Mesenchymal stem cell (in vitro differentiated cells and primary cell): ENCODE results near the gene C12orf43.

Source experiments
- DNase-seq: peaks from one replicate; pipeline ENCODE4 v3.0.0-alpha.2; 2013
- H2AFZ ChIP-seq: one replicate; pipeline ENCODE4 v1.6.1; 2013; ENCODE audit warnings: low read depth, mild to moderate bottlenecking, control low read depth, inconsistent platforms, low read length, moderate library complexity
- H2AK5ac ChIP-seq: 2 replicates; pipeline ENCODE4 v1.6.1; 2013; ENCODE audit warnings: low read length, moderate library complexity, mild to moderate bottlenecking, inconsistent platforms; ENCODE audit not compliant: severe bottlenecking
- H2BK120ac ChIP-seq: one replicate; pipeline ENCODE4 v1.6.1; 2013; ENCODE audit warnings: low read depth, mild to moderate bottlenecking, inconsistent platforms, low read length, moderate library complexity
- H2BK12ac ChIP-seq, 2 experiments: one replicate each; pipeline ENCODE4 v1.6.1; 2013; ENCODE audit warnings: inconsistent platforms in 2 of 2, low read length in 2 of 2, mild to moderate bottlenecking in 2 of 2, moderate library complexity in 2 of 2, control low read depth in 1 of 2
- H2BK15ac ChIP-seq: one replicate; pipeline ENCODE4 v1.6.1; 2013; ENCODE audit warnings: mild to moderate bottlenecking, low read depth, inconsistent platforms; ENCODE audit not compliant: poor library complexity, severe bottlenecking
- H2BK5ac ChIP-seq: 2 replicates; pipeline ENCODE4 v1.6.1; 2013; ENCODE audit warnings: low read depth, mild to moderate bottlenecking, low read length, control low read depth, inconsistent platforms; ENCODE audit not compliant: poor library complexity, severe bottlenecking
- H3K14ac ChIP-seq, 2 experiments: one replicate each; pipeline ENCODE4 v1.6.1; 2013; ENCODE audit warnings: inconsistent platforms in 2 of 2, low read length in 2 of 2, control low read depth in 1 of 2, mild to moderate bottlenecking in 1 of 2, moderate library complexity in 1 of 2
- H3K18ac ChIP-seq, 2 experiments: one replicate each; pipeline ENCODE4 v1.6.1; 2013; ENCODE audit warnings: inconsistent platforms in 2 of 2, low read length in 2 of 2, control low read depth in 1 of 2, low read depth in 1 of 2, mild to moderate bottlenecking in 1 of 2
- H3K23ac ChIP-seq, 2 experiments: one replicate each; pipeline ENCODE4 v1.6.1; 2013; ENCODE audit warnings: inconsistent platforms in 2 of 2, low read length in 2 of 2, mild to moderate bottlenecking in 2 of 2, moderate library complexity in 2 of 2, control low read depth in 1 of 2
- H3K27ac ChIP-seq: 2 replicates; pipeline ENCODE4 v1.5.1; 2013; ENCODE audit warnings: mild to moderate bottlenecking, moderate library complexity, low read length, control low read depth, inconsistent platforms; ENCODE audit not compliant: poor library complexity, severe bottlenecking
- H3K27me3 ChIP-seq, 2 experiments: 2 replicates each; pipeline versions ENCODE4 v1.6.1 to v1.7.0; 2013; ENCODE audit warnings: low read length in 2 of 2, mild to moderate bottlenecking in 2 of 2, moderate library complexity in 2 of 2, control low read depth in 1 of 2, inconsistent platforms in 1 of 2; ENCODE audit not compliant: control insufficient read depth in 1 of 2, insufficient read depth in 1 of 2
- H3K36me3 ChIP-seq, 2 experiments: 2 replicates each; pipeline versions ENCODE4 v1.6.1 to v1.7.0; 2013; ENCODE audit warnings: low read length in 2 of 2, control low read depth in 1 of 2, inconsistent platforms in 1 of 2, low read depth in 1 of 2, mild to moderate bottlenecking in 1 of 2; ENCODE audit not compliant: insufficient read depth in 2 of 2, control insufficient read depth in 1 of 2
- H3K4ac ChIP-seq, 2 experiments: one replicate each; pipeline ENCODE4 v1.6.1; 2013; ENCODE audit warnings: inconsistent platforms in 2 of 2, low read length in 2 of 2, mild to moderate bottlenecking in 2 of 2, moderate library complexity in 2 of 2, control low read depth in 1 of 2, low read depth in 1 of 2
- H3K4me1 ChIP-seq: 2 replicates; pipeline ENCODE4 v1.6.1; 2013; ENCODE audit warnings: low read depth, low read length, control low read depth; ENCODE audit not compliant: control insufficient read depth, insufficient read depth
- H3K4me2 ChIP-seq: 2 replicates; pipeline ENCODE4 v1.6.1; 2013; ENCODE audit warnings: low read length, mild to moderate bottlenecking, inconsistent platforms; ENCODE audit not compliant: poor library complexity, severe bottlenecking
- H3K4me3 ChIP-seq, 2 experiments: 2 replicates each; pipeline versions ENCODE4 v1.5.1 to v1.7.0; 2013; ENCODE audit warnings: low read length in 2 of 2, mild to moderate bottlenecking in 2 of 2, control low read depth in 1 of 2, low read depth in 1 of 2; ENCODE audit not compliant: insufficient read depth in 1 of 2
- H3K79me1 ChIP-seq: replicated peaks from 2 replicates; pipeline ENCODE4 v1.6.1; 2013; ENCODE audit warnings: mild to moderate bottlenecking, control low read depth, low read length, inconsistent platforms; ENCODE audit not compliant: poor library complexity, severe bottlenecking
- H3K9ac ChIP-seq: 2 replicates; pipeline ENCODE4 v1.7.0; 2013; ENCODE audit warnings: mild to moderate bottlenecking, low read length, moderate library complexity
- H3K9me3 ChIP-seq: 2 replicates; pipeline ENCODE4 v1.7.0; 2013; ENCODE audit warnings: mild to moderate bottlenecking, low read length; ENCODE audit not compliant: control insufficient read depth
- H4K8ac ChIP-seq: one replicate; pipeline ENCODE4 v1.6.1; 2013; ENCODE audit warnings: inconsistent platforms, mild to moderate bottlenecking, low read length, moderate library complexity
- H4K91ac ChIP-seq: one replicate; pipeline ENCODE4 v1.6.1; 2013; ENCODE audit warnings: mild to moderate bottlenecking, low read length, inconsistent platforms
- WGBS: methylation state at CpG from one replicate; pipeline ENCODE4 v1.1.7; 2013; ENCODE audit warnings: mixed read lengths; 5-methylcytosine and 5-hydroxymethylcytosine counted together

C12orf43 gene

DNA sequence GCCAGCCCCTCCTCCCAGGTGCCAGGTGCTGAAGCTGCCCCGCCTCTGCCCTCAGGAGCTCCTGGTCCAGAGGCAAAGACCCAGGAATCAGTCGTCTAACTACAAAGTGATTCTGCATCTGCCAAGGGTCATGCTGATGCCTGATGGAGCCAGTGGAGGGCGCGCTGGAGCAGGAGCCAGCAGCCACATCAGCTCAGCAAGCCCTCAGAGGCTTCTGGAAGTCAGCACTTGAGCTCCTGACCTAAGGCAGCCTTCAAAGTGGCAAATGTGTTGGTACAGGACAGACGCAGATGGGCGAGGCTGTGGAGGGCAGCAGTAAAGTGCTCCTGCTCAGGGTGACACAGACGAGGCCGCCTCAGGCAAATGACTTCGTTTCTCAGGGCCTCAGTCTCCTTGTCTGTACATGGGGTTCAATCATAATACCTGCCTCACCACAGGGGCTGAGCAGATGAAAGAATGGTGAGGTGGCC, 10.9 kb downstream of the C12orf43 start:
- no peak overlapping the region for H3K4me2 ChIP-seq
- no peak overlapping the region for H2BK5ac ChIP-seq
- no peaks in the 10 kb centered on the region for H3K27me3 ChIP-seq
- H2BK12ac ChIP-seq, result no peak overlapping the region
- no peak overlapping the region for H3K23ac ChIP-seq
- no peak overlapping the region for H4K91ac ChIP-seq
- H3K4ac ChIP-seq, result no peak overlapping the region
- no peak overlapping the region for H2AK5ac ChIP-seq
- no peak overlapping the region for H3K18ac ChIP-seq
- no peak overlapping the region for H3K4me3 ChIP-seq
- peak; percentile 54 for DNase-seq
- no peak overlapping the region for H2BK120ac ChIP-seq
- no peaks in the 10 kb centered on the region for H3K9me3 ChIP-seq
- no peak overlapping the region for H3K27ac ChIP-seq
- no peak overlapping the region for H2BK15ac ChIP-seq
- 57% methylated on average over 9 of the region's 9 CpGs for WGBS
- peaks cover 75% of the 10 kb centered on the region in 2 experiments for H3K36me3 ChIP-seq
- H3K4me1 ChIP-seq, result no peaks in the 10 kb centered on the region
- H4K8ac ChIP-seq, result no peak overlapping the region
- no peak overlapping the region for H2AFZ ChIP-seq
- H3K14ac ChIP-seq, result no peak overlapping the region
- peaks cover 5% of the 10 kb centered on the region for H3K79me1 ChIP-seq
- no peak overlapping the region for H3K9ac ChIP-seq

GRCh38 chr12:121004253-121004815, 12.0 kb downstream of the C12orf43 start:
- no peak for DNase-seq
- Histone ChIP-seq H4K91ac (no peak overlapping the region), H3K4ac (no peak overlapping the region), H2BK5ac (no peak overlapping the region), H3K14ac (no peak overlapping the region), H3K27me3 (no peaks in the 10 kb centered on the region), H3K4me3 (no peak overlapping the region), H3K27ac (no peak overlapping the region), H2BK15ac (no peak overlapping the region), H2BK120ac (no peak overlapping the region), H3K4me2 (no peak overlapping the region), H3K4me1 (peaks cover 3% of the 10 kb centered on the region), H3K9ac (no peak overlapping the region), H3K36me3 (peaks cover 65 to 70% of the 10 kb centered on the region in 2 experiments), H2AFZ (no peak overlapping the region), H2AK5ac (no peak overlapping the region), H2BK12ac (no peak overlapping the region), H3K79me1 (peaks cover 4% of the 10 kb centered on the region), H3K9me3 (no peaks in the 10 kb centered on the region), H3K23ac (no peak overlapping the region), H4K8ac (no peak overlapping the region), H3K18ac (no peak overlapping the region)
- WGBS, result 96% methylated on average over 13 of the region's 16 CpGs

DNA sequence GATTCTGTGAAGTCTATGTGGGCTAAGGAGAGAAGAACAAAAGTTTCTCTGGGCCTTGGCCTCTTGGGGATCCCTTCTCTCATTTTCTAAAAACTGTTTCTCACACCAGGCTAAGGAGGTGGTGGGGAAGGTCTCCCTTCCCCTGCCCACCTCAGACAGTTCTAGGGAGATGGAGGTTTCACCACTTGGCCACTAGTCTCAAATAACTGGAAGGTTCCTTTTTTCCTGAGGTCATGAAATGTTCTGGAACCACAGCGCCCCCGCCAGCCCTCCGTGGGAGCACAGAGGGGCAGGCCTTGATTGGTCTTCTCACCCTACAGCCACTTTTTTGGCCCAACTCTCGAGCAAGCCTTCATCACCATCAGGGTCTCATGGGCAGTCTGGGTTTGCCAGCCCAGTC, 12.6 kb downstream of the C12orf43 start:
- H3K4ac ChIP-seq, result no peak overlapping the region
- no peak overlapping the region for H2BK5ac ChIP-seq
- DNase-seq, result no peak
- H4K91ac ChIP-seq, result no peak overlapping the region
- no peak overlapping the region for H2AK5ac ChIP-seq
- peaks cover 0 to 6% of the 10 kb centered on the region in 2 experiments for H3K27me3 ChIP-seq
- no peaks in the 10 kb centered on the region for H3K9me3 ChIP-seq
- H3K4me2 ChIP-seq, result no peak overlapping the region
- H3K4me3 ChIP-seq, result no peak overlapping the region
- H3K23ac ChIP-seq, result no peak overlapping the region
- no peak overlapping the region for H4K8ac ChIP-seq
- H3K36me3 ChIP-seq, result peaks cover 59 to 63% of the 10 kb centered on the region in 2 experiments
- H3K79me1 ChIP-seq, result peaks cover 2% of the 10 kb centered on the region
- no peak overlapping the region for H2BK12ac ChIP-seq
- H2BK120ac ChIP-seq, result no peak overlapping the region
- H3K18ac ChIP-seq, result no peak overlapping the region
- no peak overlapping the region for H2BK15ac ChIP-seq
- no peak overlapping the region for H3K14ac ChIP-seq
- no peak overlapping the region for H3K9ac ChIP-seq
- no peak overlapping the region for H2AFZ ChIP-seq
- 96% methylated on average over 3 of the region's 4 CpGs for WGBS
- H3K4me1 ChIP-seq, result peaks cover 4% of the 10 kb centered on the region
- H3K27ac ChIP-seq, result no peak overlapping the region

- no peak overlapping the region for H2BK15ac ChIP-seq
- H3K79me1 ChIP-seq, result peaks cover 2% of the 10 kb centered on the region
- no peak overlapping the region for H2BK120ac ChIP-seq
- H2AK5ac ChIP-seq, result no peak overlapping the region
- no peak overlapping the region for H3K27ac ChIP-seq
- H2AFZ ChIP-seq, result no peak overlapping the region
- no peak overlapping the region for H3K4me2 ChIP-seq
- WGBS, result 94% methylated on average over 16 of the region's 16 CpGs
- peaks cover 4% of the 10 kb centered on the region for H3K4me1 ChIP-seq
- DNase-seq, result no peak
- H3K9me3 ChIP-seq, result no peaks in the 10 kb centered on the region
- H3K4ac ChIP-seq, result no peak overlapping the region
- no peak overlapping the region for H3K4me3 ChIP-seq
- H2BK12ac ChIP-seq, result no peak overlapping the region
- H3K14ac ChIP-seq, result no peak overlapping the region
- H3K36me3 ChIP-seq, result peaks cover 42 to 52% of the 10 kb centered on the region in 2 experiments
- H4K91ac ChIP-seq, result no peak overlapping the region
- H2BK5ac ChIP-seq, result no peak overlapping the region
- H4K8ac ChIP-seq, result no peak overlapping the region
- H3K27me3 ChIP-seq, result peaks cover 0 to 21% of the 10 kb centered on the region in 2 experiments
- H3K9ac ChIP-seq, result no peak overlapping the region
- no peak overlapping the region for H3K18ac ChIP-seq
- no peak overlapping the region for H3K23ac ChIP-seq
Measured at GRCh38 chr12:121001841-121002483, 14.3 kb downstream of the C12orf43 start.
